ENCODE data around the gene ATP4A.

ATP4A gene

DNA sequence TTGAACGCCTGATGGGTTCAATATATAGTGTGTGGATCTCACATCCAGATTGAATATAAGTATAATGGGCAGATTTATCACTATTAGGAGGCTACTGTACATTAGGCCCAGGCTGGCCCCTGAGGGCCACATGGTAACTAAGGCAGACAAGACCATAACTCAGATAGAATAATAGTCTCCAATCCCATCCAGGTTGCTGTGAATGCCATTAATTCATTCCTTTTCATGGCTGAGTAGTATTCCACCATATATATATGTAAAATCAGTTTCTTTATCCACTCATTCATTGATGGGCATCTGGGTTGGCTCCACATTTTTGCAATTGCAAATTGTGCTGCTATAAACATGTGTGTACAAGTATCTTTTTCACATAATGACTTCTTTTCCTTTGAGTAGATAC is 14.5 kb upstream of the ATP4A start:
- no peaks in the 10 kb centered on the region for H3K4me1 ChIP-seq (ENCODE audit: low read depth, poor library complexity, severe bottlenecking)
- TF ChIP-seq, protein P1, sequence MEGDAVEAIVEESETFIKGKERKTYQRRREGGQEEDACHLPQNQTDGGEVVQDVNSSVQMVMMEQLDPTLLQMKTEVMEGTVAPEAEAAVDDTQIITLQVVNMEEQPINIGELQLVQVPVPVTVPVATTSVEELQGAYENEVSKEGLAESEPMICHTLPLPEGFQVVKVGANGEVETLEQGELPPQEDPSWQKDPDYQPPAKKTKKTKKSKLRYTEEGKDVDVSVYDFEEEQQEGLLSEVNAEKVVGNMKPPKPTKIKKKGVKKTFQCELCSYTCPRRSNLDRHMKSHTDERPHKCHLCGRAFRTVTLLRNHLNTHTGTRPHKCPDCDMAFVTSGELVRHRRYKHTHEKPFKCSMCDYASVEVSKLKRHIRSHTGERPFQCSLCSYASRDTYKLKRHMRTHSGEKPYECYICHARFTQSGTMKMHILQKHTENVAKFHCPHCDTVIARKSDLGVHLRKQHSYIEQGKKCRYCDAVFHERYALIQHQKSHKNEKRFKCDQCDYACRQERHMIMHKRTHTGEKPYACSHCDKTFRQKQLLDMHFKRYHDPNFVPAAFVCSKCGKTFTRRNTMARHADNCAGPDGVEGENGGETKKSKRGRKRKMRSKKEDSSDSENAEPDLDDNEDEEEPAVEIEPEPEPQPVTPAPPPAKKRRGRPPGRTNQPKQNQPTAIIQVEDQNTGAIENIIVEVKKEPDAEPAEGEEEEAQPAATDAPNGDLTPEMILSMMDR (conservative IDR thresholded peaks at IDR 0.05; ENCODE audit: low read depth, low read length), result no peak

GRCh38 chr19:35571406-35571965 is 8.0 kb upstream of the ATP4A start:
- TF ChIP-seq, protein P1 (conservative IDR thresholded peaks at IDR 0.05; ENCODE audit: low read depth, low read length), result no peak
- H4K20me1 ChIP-seq (ENCODE audit: insufficient read depth), result no peaks in the 10 kb centered on the region
- H3K4me1 ChIP-seq (ENCODE audit: low read depth, poor library complexity, severe bottlenecking), result no peaks in the 10 kb centered on the region
- no peak overlapping the region for H3K27ac ChIP-seq
- no peaks in the 10 kb centered on the region for H3K79me2 ChIP-seq (ENCODE audit: insufficient read depth, low read depth)
- no peak overlapping the region for H2AFZ ChIP-seq (ENCODE audit: low read depth)
- no peaks in the 10 kb centered on the region for H3K36me3 ChIP-seq (ENCODE audit: insufficient read depth)
- peaks cover 20% of the 10 kb centered on the region; the same call in 1 of the 2 replicates for H3K27me3 ChIP-seq (ENCODE audit: insufficient read depth, low read depth)
- H3K4me3 ChIP-seq (IDR thresholded peaks at IDR 0.05; ENCODE audit: insufficient read depth, low read depth, low read length), result no peak overlapping the region
- H3K9ac ChIP-seq, result no peak overlapping the region
- no peak overlapping the region for H3K4me2 ChIP-seq

More for the DNA sequence above, 14.5 kb upstream of the ATP4A start:
- H2AFZ ChIP-seq (ENCODE audit: low read depth), result no peak overlapping the region
- no peak overlapping the region for H3K9ac ChIP-seq
- H3K79me2 ChIP-seq (ENCODE audit: insufficient read depth, low read depth), result no peaks in the 10 kb centered on the region
- H4K20me1 ChIP-seq (ENCODE audit: insufficient read depth), result no peaks in the 10 kb centered on the region
- no peak overlapping the region for H3K27ac ChIP-seq
- H3K36me3 ChIP-seq (ENCODE audit: insufficient read depth), result no peaks in the 10 kb centered on the region
- no peak overlapping the region for H3K4me2 ChIP-seq
- H3K4me3 ChIP-seq (IDR thresholded peaks at IDR 0.05; ENCODE audit: insufficient read depth, low read depth, low read length), result no peak overlapping the region
- peaks cover 8% of the 10 kb centered on the region; the same call in 1 of the 2 replicates for H3K27me3 ChIP-seq (ENCODE audit: insufficient read depth, low read depth)

DNA sequence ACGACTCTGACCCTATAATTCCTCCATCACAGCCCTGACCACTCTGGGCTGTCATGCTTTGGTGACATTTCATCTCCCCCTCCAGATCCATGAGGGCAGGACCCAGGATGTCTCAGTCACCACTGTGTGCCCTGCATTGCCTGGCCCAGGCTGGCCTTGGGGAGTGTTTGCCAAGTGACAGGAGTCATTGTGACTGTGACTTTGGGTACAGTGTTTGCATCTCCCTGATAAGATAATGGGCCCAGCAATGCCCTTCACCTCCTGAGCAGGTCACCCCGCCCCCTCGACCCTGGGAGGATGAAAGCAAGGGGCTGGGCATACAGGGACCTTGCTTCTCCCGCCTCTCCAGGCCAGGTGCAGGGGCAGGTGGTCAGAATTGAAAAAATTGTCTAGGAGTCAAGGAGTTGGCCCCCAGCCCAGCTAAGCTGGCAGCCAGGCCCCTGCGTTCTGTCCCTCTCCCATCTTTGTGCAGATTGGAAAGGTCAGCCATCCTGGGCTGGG is 5.9 kb upstream of the ATP4A start:
- no peaks in the 10 kb centered on the region for H3K36me3 ChIP-seq (ENCODE audit: insufficient read depth)
- no peak overlapping the region for H2AFZ ChIP-seq (ENCODE audit: low read depth)
- TF ChIP-seq, protein P1 (conservative IDR thresholded peaks at IDR 0.05; ENCODE audit: low read depth, low read length), result no peak
- no peaks in the 10 kb centered on the region for H4K20me1 ChIP-seq (ENCODE audit: insufficient read depth)
- H3K27me3 ChIP-seq (ENCODE audit: insufficient read depth, low read depth), result peaks cover 32% of the 10 kb centered on the region; the same call in 1 of the 2 replicates
- H3K27ac ChIP-seq, result no peak overlapping the region
- H3K4me3 ChIP-seq (IDR thresholded peaks at IDR 0.05; ENCODE audit: insufficient read depth, low read depth, low read length), result no peak overlapping the region
- no peak overlapping the region for H3K9ac ChIP-seq
- no peak overlapping the region for H3K4me2 ChIP-seq
- H3K79me2 ChIP-seq (ENCODE audit: insufficient read depth, low read depth), result no peaks in the 10 kb centered on the region
- no peaks in the 10 kb centered on the region for H3K4me1 ChIP-seq (ENCODE audit: low read depth, poor library complexity, severe bottlenecking)

DNA sequence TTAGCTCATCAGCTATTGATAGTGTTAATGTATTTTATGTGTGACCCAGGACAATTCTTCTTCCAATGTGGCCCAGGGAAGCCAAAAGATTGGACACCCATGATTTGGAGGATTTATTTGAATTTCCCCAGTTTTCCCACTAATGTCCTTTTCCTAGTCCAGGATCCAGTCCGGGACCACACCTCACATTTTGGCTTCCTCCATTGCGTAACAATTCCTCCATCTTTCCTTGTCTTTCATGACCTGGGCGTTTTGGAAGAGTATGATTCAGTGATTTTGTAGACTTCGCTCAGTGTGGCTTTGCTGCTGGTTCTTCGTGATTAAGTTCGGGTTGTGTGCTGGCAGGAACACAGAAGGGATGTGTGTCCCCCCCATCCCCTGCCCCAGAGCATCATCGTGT is 3.3 kb upstream of the ATP4A start:
- TF ChIP-seq, protein P1 (conservative IDR thresholded peaks at IDR 0.05; ENCODE audit: low read depth, low read length), result no peak
- H3K79me2 ChIP-seq (ENCODE audit: insufficient read depth, low read depth), result no peaks in the 10 kb centered on the region

More for the DNA sequence above, 3.3 kb upstream of the ATP4A start:
- H2AFZ ChIP-seq (ENCODE audit: low read depth), result no peak overlapping the region
- H3K4me3 ChIP-seq (IDR thresholded peaks at IDR 0.05; ENCODE audit: insufficient read depth, low read depth, low read length), result no peak overlapping the region
- no peak overlapping the region for H3K4me2 ChIP-seq
- H4K20me1 ChIP-seq (ENCODE audit: insufficient read depth), result no peaks in the 10 kb centered on the region
- H3K9ac ChIP-seq, result no peak overlapping the region
- peaks cover 51% of the 10 kb centered on the region for H3K27me3 ChIP-seq (ENCODE audit: insufficient read depth, low read depth)
- H3K36me3 ChIP-seq (ENCODE audit: insufficient read depth), result no peaks in the 10 kb centered on the region
- H3K27ac ChIP-seq, result no peak overlapping the region
- H3K4me1 ChIP-seq (ENCODE audit: low read depth, poor library complexity, severe bottlenecking), result no peaks in the 10 kb centered on the region
